Measurements from ENCODE around the gene IPMK.

The IPMK gene

DNA sequence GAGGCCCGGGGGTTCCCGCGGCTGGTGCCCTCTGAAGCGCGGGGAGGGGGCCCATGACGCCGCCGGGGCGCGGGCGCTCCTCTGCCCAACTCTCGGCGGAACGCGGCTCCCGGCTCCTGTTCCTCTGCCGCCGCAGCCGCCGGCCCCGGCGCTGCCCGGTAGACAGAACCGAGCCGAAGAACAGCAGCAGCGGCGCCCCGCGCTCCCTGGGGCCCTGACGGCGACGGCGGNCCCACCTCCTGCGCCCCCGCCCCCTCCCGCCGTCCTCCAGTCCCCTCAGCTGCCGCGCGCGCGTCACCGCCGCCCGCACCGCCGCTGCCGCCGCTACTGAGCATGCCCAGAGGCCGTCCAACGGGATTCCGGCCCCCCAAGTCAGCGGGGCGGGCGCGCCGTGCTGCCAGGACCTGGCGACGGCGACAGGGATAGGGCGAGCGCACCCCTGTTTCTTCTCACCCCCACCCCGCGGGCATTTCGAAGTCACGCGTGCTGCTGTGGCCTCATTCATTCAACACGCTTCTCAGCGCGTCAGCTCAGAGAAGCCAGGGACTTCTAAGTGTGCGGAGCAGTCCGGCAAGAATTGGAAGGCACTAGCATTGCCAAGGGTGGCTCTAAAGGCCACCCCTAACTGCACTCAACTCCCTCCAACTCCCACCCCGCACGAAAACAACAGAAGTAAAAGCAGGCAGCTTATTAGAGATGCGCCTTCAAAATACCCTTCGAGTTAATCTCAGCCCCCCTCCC is at the start of gene IPMK:
Gene IPMK (minus strand): TSS at position 182 of the 741 bp plus-strand sequence. CDS start 283 bp downstream, outside the sequence.
- peak; percentile 93 for DNase-seq (ENCODE audit: low spot score)

- DNase-seq (ENCODE audit: low spot score) = no peak
Measured at GRCh38 chr10:58316874-58317273, 49.2 kb upstream of the IPMK start.

- DNase-seq (ENCODE audit: low spot score) = no peak
Measured at GRCh38 chr10:58311026-58311425, 43.3 kb upstream of the IPMK start.

DNA sequence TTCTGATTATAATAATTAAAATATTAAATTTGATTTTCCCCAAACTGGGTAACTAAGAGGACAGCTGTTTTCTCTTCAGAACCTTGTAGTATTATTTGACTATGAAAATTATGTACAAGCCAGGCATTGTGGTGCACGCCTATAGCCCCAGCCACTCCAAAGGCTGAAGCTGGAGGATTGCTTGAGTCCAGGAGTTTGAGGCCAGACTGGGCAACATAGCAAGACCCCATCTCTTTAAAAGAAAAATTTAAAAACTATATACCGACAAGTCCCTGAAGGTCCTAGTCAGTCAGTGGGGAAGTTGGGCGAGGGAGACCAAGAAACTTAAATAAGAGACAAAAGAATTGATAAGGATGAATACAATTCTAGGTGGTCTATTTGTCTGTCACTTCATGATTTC is 40.0 kb upstream of the IPMK start:
- no peak for DNase-seq (ENCODE audit: low spot score)

GRCh38 chr10:58305821-58306220 is 38.1 kb upstream of the IPMK start:
- no peak for DNase-seq (ENCODE audit: low spot score)

GRCh38 chr10:58304099-58304633 is 36.5 kb upstream of the IPMK start:
- DNase-seq (ENCODE audit: low spot score) = no peak

- DNase-seq (ENCODE audit: low spot score) = no peak
Measured at GRCh38 chr10:58302254-58302653, 34.6 kb upstream of the IPMK start.

DNA sequence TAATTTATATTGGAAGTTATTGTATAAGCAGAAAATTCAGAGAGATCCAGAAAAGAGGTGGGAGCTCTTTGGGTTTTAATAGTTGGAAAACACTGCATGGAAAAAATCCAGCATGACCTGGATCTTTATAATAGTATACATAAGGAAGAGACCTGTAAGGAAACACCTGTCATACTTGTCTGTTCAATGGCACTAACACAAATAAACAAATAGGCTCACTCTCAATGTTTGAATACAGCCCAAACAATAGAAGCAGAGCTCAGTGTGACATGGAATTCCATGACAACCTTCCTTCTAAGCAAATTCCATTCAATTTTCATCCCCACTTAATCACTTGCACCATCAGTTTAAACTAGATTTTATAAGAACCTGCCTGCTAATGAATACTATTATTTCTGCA is 33.0 kb upstream of the IPMK start:
- DNase-seq (ENCODE audit: low spot score) = no peak

DNA sequence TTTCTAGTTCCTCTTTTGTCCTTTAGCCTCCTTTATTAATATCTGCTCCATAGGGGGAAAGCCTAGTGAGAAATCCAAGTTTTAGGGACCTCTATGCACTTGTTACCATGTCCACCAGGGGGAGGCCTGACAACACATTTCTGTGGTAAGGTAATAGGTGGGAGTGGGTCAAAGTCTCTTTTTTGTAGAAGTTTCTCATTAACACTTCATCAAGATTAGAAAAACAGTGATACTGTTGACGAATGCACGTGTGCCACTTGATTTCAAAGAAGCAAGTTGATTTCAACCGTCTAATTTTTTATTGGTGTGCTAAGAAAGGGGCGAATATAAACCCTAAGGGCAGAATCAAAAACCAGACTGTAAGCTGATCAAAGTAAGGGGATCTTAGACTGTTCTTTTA is 31.9 kb upstream of the IPMK start:
- DNase-seq (ENCODE audit: low spot score) = peak; percentile 63

- no peak for DNase-seq (ENCODE audit: low spot score)
Measured at GRCh38 chr10:58293989-58294388, 26.3 kb upstream of the IPMK start.

GRCh38 chr10:58291538-58292174 is 24.0 kb upstream of the IPMK start:
- DNase-seq (ENCODE audit: low spot score) = peak; percentile 47

DNA sequence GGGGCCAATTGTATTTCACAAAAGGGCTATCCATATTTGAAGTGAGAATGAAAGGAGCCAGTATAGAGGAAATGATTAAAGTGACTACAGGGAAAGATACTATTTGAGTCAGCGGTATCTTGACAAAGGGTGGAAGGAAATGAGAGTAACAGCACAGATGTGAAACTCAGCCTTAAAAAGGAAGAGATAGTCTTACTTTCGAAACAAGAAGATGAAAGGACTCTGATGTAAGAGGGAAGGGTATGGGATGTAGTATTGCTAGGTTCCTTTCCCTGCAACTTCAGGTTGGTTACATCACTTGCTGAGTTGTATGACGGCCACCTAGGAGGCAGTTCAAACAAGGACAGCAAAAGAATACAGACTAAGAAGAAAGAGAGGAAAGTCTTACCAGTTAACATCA is 14.9 kb upstream of the IPMK start:
- no peak for DNase-seq (ENCODE audit: low spot score)

- DNase-seq (ENCODE audit: low spot score) = peak; percentile 56
Measured at GRCh38 chr10:58281092-58281752, 13.5 kb upstream of the IPMK start.

GRCh38 chr10:58280477-58280876 is 12.8 kb upstream of the IPMK start:
- no peak for DNase-seq (ENCODE audit: low spot score)

DNA sequence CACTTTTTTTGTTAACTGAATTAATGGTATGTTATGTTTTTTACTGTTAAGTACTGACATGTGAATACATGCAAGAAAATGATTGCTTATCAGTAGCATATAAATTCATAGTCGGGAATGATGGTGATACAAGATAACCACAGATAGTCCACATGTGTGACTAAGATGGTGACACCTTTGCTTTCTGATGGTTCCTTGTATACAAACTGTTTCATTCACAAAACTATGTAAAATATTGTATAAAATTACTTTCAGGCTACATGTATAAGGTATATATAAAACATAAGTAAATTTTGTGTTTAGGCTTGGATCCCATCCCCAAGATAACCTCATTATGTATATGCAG is 11.2 kb upstream of the IPMK start:
- DNase-seq (ENCODE audit: low spot score) = no peak

GRCh38 chr10:58278274-58278961 is 10.7 kb upstream of the IPMK start:
- DNase-seq (ENCODE audit: low spot score) = no peak

DNA sequence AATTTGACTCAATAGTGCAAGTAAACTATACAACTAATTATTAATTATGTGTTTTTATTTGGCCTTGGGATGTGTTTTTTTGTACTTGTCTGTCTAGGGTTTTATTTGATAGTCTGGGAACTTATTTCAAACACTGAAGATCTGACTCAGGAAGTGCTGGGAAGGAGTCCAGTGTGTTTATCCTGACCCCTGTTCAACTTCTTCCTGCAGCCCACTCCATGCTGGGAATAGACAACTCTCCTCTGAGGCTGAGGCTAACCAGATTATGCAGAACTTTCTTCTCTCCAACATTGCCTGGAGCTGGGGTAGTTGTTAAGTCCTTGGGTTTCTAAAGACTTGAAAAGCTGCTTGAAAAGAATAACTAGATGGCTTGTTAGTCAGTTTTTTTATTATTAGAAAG is 8.2 kb upstream of the IPMK start:
- DNase-seq (ENCODE audit: low spot score) = peak; percentile 17

- DNase-seq (ENCODE audit: low spot score) = peak; percentile 21
Measured at GRCh38 chr10:58275261-58275660, 7.6 kb upstream of the IPMK start.

DNA sequence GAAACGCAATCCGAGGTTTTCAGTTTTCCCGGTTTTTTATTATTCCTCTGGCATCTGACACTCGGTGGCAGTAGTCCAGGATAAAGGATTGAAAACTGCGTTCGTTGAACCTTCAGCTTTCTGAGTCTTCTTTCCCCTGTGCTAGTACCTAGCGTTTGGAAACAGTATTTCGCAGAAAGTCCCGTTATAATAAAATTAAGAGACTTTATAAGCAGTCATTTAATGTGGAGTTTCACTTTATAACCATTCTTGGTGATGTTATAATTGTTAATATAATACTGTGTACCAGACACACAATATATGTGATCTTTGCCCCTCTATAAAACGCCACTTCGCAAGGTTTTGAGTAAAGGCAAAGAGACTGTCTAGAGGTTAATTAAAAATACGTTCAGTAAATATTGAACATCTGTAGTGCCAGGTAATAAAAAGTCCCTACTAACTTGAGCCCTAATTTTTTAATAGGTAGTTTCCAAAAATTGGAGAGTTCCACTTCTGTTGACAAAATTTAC is 2.1 kb upstream of the IPMK start:
- no peak for DNase-seq (ENCODE audit: low spot score)

GRCh38 chr10:58268946-58269781 is 1.5 kb upstream of the IPMK start, which contains the start of gene CISD1:
Gene CISD1, plus strand, starts transcription at chr10:58269162. Its CDS starts 112 bp downstream, at chr10:58269274.
- peak; percentile 100 for DNase-seq (ENCODE audit: low spot score)

DNA sequence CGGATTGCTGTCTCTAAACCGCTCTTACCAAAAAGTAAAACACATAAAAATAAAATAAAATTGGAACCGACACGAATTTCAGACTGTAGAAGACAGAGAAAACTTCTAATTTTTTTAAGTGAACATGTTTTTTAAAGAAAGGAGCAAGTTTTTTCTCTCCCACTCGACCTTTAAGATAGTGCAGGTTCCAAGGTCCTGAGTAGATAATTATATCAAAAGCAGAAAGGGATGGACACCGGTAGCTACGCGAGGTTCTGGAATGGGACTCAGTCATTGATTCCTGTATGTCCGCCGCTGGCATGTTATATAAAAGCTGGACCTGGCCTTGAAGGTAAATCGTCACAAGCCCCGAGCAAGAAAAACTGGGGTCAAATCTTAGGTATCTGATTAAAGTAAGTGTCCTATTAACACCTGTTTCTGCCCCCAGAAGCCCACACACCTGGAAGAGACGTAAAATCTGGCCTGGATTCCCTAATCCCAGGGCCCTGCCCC is 806 bp upstream of the IPMK start:
- DNase-seq (ENCODE audit: low spot score) = no peak

All from kidney tubule cell (primary cell).